K562 (cell line): ENCODE results near the gene MRPL9. TPM values are rescaled to one million over a fixed set of nuclear protein-coding genes. Genes with fewer than 3 reads are reported as not detected.

Experiments
- ARID3B ChIP-seq: fragments of 250-450 bp; sonication (Bioruptor Pico); IDR thresholded peaks from 2 replicates; pipeline ENCODE4 v1.4.0; 2020; ENCODE audit warnings: borderline replicate concordance
- BCOR ChIP-seq: fragments of 450-650 bp; IDR thresholded peaks from 2 replicates; pipeline ENCODE4 v1.6.1; 2016
- CBX2 ChIP-seq: fragments of 200-600 bp; sonication (generic); IDR thresholded peaks from one replicate; pipeline ENCODE4 v1.6.1; 2012; ENCODE audit warnings: mild to moderate bottlenecking, low read length, inconsistent platforms; ENCODE audit not compliant: insufficient read depth, poor library complexity, severe bottlenecking
- DACH1 ChIP-seq: fragments of 450-650 bp; IDR thresholded peaks from 2 replicates; pipeline ENCODE4 v1.6.1; 2018; ENCODE audit not compliant: partially characterized antibody
- RNF219 ChIP-seq: fragments of 250-450 bp; sonication (Bioruptor Pico); IDR thresholded peaks from 2 replicates; pipeline ENCODE4 v1.5.0; 2022; ENCODE audit warnings: mild to moderate bottlenecking
- SMARCC2 ChIP-seq: fragments of 450-650 bp; IDR thresholded peaks from 2 replicates; pipeline ENCODE4 v1.6.1; 2017; ENCODE audit warnings: antibody characterized with exemption, moderate library complexity, mild to moderate bottlenecking, low read depth
- TFAM ChIP-seq: fragments of 250-450 bp; sonication (Bioruptor Pico); conservative IDR thresholded peaks from 2 replicates; pipeline ENCODE4 v1.5.0; 2021; ENCODE audit warnings: mild to moderate bottlenecking, moderate library complexity
- YY1 ChIP-seq, 3 experiments: IDR thresholded peaks; 2 replicates each; pipeline ENCODE4 v1.6.1; 2011; ENCODE audit warnings: low read length in 2 of 3, mild to moderate bottlenecking in 2 of 3, moderate library complexity in 2 of 3, borderline replicate concordance in 1 of 3, control low read depth in 1 of 3, low read depth in 1 of 3; ENCODE audit not compliant: insufficient read depth in 3 of 3, insufficient replicate concordance in 2 of 3, control insufficient read depth in 1 of 3, insufficient read length in 1 of 3; ENCODE audit errors: extremely low read depth in 1 of 3
- ZBTB34 ChIP-seq: fragments of 250-450 bp; sonication (Bioruptor Pico); IDR thresholded peaks from 2 replicates; pipeline ENCODE4 v1.8.0; 2021; ENCODE audit warnings: mild to moderate bottlenecking, moderate library complexity
- polyA plus RNA-seq, 8 experiments: library from polyadenylated mRNA; depleted of rRNA in 4 of 8; stranded (reverse) in 5 of 8; unstranded in 3 of 8; fragments of >200 nt; fragmentation: Nextera tagmentation in 2 of 8; fragmentation: Illumina TruSeq in 1 of 8; extraction: Ambion mirVana in 2 of 8; extraction: Trizol in 1 of 8; gene quantifications; 2 replicates each; pipeline versions ENCODE4 v1.2.1 to v1.2.3, GENCODE V29; 2011 to 2014; ENCODE audit warnings: inconsistent platforms in 1 of 8, missing spikeins in 1 of 8
- total RNA-seq, 7 experiments: library from RNA; depleted of rRNA in 6 of 7; stranded (reverse); fragments of >200 nt in 6 of 7; fragmentation: Illumina TruSeq in 2 of 7; extraction: Trizol in 2 of 7; gene quantifications; 2 replicates each; pipeline versions ENCODE4 v1.2.1 to v1.2.3, GENCODE V29; 2011 to 2021; ENCODE audit warnings: low replicate concordance in 1 of 7
- TF ChIP-seq, protein P1 (sequence below): sonication (generic); formaldehyde crosslinking; IDR thresholded peaks from 2 replicates; pipeline ENCODE4 v1.8.0; 2022; ENCODE audit warnings: mild to moderate bottlenecking, missing genetic modification reagents
- TF ChIP-seq, protein P2 (sequence below): fragments of 450-650 bp; formaldehyde crosslinking; IDR thresholded peaks from 2 replicates; pipeline ENCODE4 v1.4.0; 2020; ENCODE audit warnings: mild to moderate bottlenecking, moderate library complexity

MRPL9 gene
- total and polyA plus RNA-seq, 9 of the 15 experiments (the other 6 are each of a cell fraction or from before 2014, with no cell fraction given) = 38.0 to 162 (median 111) TPM

DNA sequence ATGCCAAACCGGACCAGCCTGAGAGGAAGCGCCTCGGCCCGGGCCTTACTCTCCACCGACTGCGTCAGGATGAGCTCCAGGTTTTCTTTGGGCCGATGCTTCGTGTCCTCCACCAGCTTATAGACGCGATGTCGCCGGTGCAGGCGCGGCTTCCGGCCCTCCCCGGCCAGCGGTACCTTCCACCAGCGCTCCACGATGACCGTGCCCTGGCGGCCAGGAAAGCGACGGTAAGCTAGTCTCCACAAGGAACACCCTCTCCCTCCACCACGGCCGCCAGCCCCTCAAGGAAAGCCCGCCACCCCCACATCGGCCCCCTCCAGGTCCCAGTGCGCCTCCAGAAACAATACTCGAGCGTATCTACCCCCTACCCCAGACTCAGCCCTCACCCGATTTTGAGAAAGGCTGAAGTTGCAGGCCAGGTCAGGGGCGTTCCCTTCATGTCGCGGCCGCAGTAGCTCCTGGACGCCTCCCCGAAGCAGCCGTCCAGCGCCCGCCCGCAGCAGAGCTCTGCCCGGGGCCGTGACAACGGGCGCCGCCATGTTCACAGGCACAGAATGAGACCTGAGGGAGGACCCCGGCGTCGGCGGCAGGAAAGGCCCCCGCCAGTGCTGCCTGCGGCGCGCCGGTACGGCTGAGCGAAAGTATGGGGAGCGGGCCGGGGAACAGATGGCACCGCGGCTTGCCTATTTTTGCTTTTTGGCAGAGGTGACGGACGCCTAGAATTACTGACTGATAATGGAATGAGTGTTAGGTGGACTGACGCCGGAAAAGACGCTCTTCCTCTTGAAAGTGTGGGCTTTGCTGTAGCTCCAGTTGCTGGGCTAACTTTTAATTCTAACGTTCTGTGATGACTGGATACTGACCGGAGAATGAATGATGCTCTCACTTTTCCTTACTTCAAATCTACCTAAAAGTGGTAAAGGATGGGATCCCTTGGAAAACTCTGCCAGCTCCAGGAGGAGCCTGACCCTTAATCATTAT is at the start of gene MRPL9 (continued):
- TF ChIP-seq RNF219 (CRISPR knock-in tag) (no peak), BCOR (no peak), ZBTB34 (CRISPR knock-in tag) (0 out of 2 replicates have a peak, but pooled peaks have one; percentile 30), SMARCC2 (peak; percentile 49; the same call in 1 of the 2 replicates), ARID3B (CRISPR knock-in tag) (no peak), YY1 (IDR thresholded peaks at IDR 0.05; ENCODE audit: borderline replicate concordance in 1 of 3, control insufficient read depth in 1 of 3, extremely low read depth in 1 of 3, insufficient read depth in 3 of 3, insufficient read length in 1 of 3, insufficient replicate concordance in 2 of 3, low read depth in 1 of 3, low read length in 2 of 3) (peak; percentile 88 to 98 (median 96)), TFAM (CRISPR knock-in tag) (no peak), CBX2 (no peak), DACH1 (peak; percentile 53)
- TF ChIP-seq, protein P1, sequence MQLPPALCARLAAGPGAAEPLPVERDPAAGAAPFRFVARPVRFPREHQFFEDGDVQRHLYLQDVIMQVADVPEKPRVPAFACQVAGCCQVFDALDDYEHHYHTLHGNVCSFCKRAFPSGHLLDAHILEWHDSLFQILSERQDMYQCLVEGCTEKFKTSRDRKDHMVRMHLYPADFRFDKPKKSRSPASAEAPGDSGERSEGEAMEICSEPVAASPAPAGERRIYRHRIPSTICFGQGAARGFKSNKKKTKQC (CRISPR knock-in tag) = peak; percentile 70; the same call in 1 of the 2 replicates
- TF ChIP-seq, protein P2, sequence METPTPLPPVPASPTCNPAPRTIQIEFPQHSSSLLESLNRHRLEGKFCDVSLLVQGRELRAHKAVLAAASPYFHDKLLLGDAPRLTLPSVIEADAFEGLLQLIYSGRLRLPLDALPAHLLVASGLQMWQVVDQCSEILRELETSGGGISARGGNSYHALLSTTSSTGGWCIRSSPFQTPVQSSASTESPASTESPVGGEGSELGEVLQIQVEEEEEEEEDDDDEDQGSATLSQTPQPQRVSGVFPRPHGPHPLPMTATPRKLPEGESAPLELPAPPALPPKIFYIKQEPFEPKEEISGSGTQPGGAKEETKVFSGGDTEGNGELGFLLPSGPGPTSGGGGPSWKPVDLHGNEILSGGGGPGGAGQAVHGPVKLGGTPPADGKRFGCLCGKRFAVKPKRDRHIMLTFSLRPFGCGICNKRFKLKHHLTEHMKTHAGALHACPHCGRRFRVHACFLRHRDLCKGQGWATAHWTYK = 0 out of 2 replicates have a peak, but pooled peaks have one; percentile 69
